Measurements from ENCODE around the gene TARM1.
"Not testable (repeated sequence)": the region's sequence is repeated elsewhere in the genome, so short reads cannot be mapped to it uniquely, and the experiment has no call there.

Gene TARM1

DNA sequence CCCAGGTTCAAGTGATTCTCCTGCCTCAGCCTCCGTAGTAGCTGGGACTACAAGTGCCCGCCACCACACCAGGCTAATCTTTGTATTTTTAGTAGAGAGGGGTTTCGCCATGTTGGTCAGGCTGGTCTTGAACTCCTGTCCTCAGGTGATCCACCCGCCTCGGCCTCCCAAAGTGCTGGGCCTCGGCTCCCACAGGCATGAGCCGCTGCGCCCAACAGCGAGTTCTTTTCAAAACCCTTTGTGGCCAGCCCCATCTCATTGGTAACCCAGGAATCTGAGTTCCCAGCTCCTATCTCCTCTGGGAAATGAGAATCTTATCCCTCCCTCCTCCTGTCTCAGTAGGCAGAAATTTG lies 18.7 kb upstream of the TARM1 start:
- not testable (repeated sequence) for DNase-seq (ENCODE audit: low read depth in 2 of 2, low spot score in 1 of 2)

GRCh38 chr19:54099190-54099902 lies 18.2 kb upstream of the TARM1 start:
- DNase-seq (ENCODE audit: low read depth in 2 of 2, low spot score in 1 of 2): no peak

GRCh38 chr19:54096617-54097106 lies 15.5 kb upstream of the TARM1 start:
- DNase-seq (ENCODE audit: low read depth in 2 of 2, low spot score in 1 of 2): no peak

DNA sequence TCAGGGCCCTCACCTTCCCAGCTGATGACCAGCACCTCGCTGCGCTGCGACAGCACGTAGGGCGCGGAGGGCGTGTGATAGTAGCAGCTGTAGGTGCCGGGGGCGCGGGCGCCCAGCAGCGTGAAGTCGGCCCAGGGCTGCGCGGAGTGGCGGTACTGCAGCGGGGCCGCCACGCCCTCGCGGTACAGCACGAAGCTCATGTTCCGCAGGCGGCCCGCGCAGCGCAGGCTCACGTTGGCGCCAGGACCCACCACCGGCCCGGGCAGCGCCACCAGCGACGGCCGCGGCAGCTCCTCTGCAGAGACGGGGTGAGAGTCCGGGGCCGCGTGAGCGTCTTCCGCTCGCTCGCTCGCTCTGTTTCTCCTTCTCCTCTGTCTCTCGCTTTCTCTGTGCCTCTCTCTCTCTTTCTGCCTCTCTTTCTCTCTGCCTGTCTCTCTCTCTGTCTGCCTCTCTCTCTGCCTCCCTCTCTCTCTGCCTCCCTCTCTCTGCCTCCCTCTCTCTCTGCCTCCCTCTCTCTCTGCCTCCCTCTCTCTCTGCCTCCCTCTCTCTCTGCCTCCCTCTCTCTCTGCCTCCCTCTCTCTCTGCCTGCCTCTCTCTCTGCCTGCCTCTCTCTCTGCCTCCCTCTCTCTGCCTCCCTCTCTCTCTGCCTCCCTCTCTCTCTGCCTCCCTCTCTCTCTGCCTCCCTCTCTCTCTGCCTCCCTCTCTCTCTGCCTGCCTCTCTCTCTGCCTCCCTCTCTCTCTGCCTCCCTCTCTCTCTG lies 14.9 kb upstream of the TARM1 start:
- DNase-seq (ENCODE audit: low read depth in 2 of 2, low spot score in 1 of 2): not testable (repeated sequence)

DNA sequence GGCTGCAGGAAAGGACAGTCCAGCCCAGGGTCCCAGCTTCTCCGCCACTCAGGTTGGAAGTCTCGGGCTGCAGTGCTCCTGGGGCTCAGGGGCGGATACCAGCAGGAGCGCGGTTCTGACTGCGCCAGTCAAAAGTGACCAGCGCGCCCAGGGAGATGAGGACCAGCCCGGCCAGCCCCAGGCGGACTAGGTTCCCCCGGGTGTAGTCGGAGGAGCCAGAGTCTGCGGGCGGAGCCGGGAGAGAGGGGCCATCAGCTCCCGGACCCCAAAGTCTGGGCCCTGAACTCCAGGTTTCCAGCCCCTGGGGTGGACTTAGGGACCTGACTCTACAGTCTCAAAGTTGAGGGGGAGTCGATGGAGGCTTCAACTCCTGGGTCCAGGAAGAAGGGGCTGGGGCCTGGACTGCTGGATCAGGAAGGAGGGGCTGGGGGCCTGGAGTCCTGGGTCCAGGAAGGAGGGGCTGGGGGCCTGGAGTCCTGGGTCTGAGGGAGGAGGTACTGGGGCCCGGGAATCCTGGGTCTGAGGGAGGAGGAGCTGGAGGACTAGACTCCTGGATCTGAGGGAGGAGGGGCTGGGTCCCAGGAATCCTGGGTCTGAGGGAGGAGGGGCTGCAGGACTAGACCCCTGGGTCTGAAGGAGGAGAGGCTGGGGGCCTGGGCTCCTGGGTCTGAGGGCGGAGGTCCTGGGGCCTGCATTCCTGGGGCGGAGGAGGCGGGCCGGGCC lies 14.1 kb upstream of the TARM1 start:
- no peak for DNase-seq (ENCODE audit: low read depth in 2 of 2, low spot score in 1 of 2)

- DNase-seq (ENCODE audit: low read depth in 2 of 2, low spot score in 1 of 2): no peak
Observed at GRCh38 chr19:54094426-54095000, 13.3 kb upstream of the TARM1 start.

- DNase-seq (ENCODE audit: low read depth in 2 of 2, low spot score in 1 of 2): no peak
Observed at GRCh38 chr19:54084410-54084809, 3.2 kb upstream of the TARM1 start.

GRCh38 chr19:54077334-54077733 lies 3.8 kb downstream of the TARM1 start:
- no peak for DNase-seq (ENCODE audit: low read depth in 2 of 2, low spot score in 1 of 2)

- no peak for DNase-seq (ENCODE audit: low read depth in 2 of 2, low spot score in 1 of 2)
Observed at GRCh38 chr19:54074851-54075250, 6.3 kb downstream of the TARM1 start.

DNA sequence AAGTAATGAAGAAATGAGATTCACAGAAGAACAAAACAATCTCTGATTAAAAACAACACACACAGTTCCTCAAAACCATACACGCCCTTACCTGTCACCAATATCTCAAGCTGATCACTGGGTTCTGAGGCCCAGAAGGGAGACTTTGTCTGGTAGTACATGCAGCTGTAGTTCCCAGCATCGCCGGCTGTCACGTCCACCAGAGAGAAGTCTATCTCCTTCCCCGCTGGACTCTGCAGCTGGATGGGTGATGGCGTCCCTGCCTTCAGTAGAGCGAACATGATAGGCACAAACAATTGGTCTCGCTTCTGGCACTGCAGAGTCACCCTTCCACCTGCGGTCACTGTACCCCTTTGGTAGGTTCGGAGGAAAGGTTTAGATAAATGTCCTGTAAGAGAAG lies 7.3 kb downstream of the TARM1 start:
- DNase-seq (ENCODE audit: low read depth in 2 of 2, low spot score in 1 of 2): no peak

DNA sequence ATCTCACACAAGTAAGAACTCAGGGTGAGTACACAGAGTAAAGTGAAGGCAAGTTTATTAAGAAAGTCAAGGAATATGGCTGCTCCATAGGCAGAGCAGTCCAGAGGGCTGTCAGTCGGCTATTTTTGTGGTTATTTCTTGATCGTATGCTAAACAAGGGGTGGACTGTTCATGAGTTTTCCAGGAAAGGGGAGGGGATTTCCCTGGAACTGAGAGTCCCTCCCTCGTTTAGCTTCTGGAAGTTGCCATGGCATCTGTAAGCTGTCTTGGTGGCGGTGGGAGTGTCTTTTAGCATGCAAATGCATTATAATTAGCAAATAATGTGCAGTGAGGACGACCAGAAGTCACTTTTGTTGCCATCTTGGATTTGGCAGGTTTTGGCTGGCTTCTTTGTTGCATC lies 11.7 kb downstream of the TARM1 start:
- no peak for DNase-seq (ENCODE audit: low read depth in 2 of 2, low spot score in 1 of 2)

- DNase-seq (ENCODE audit: low read depth in 2 of 2, low spot score in 1 of 2): no peak
Observed at GRCh38 chr19:54063350-54064116, 17.6 kb downstream of the TARM1 start, which contains the start of gene VSTM1. Gene VSTM1 (minus strand): TSS chr19:54063897. CDS start chr19:54063777, 120 bp downstream.

GRCh38 chr19:54062643-54063042 lies 18.5 kb downstream of the TARM1 start:
- no peak for DNase-seq (ENCODE audit: low read depth in 2 of 2, low spot score in 1 of 2)

GRCh38 chr19:54047616-54048015 lies 33.5 kb downstream of the TARM1 start:
- DNase-seq (ENCODE audit: low read depth in 2 of 2, low spot score in 1 of 2): no peak

DNA sequence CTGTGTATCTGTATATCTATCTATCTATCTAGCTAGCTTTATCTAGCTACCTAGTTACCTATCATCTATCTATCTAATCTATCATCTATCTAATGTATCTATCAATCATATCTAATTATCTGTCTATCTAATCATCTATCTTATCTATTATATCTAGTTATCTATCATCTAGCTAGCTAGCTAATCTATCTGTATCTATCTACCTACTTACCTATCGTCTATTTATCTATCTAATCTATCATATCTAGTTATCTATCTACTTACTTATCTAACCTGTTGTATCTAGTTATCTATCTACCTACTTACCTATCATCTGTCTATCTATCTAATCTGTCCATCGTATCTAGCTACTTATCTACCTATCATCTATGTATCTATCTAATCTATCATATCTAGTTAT lies 35.4 kb downstream of the TARM1 start:
- no peak for DNase-seq (ENCODE audit: low read depth in 2 of 2, low spot score in 1 of 2)

GRCh38 chr19:54042989-54043388 lies 38.2 kb downstream of the TARM1 start:
- DNase-seq (ENCODE audit: low read depth in 2 of 2, low spot score in 1 of 2): no peak

DNA sequence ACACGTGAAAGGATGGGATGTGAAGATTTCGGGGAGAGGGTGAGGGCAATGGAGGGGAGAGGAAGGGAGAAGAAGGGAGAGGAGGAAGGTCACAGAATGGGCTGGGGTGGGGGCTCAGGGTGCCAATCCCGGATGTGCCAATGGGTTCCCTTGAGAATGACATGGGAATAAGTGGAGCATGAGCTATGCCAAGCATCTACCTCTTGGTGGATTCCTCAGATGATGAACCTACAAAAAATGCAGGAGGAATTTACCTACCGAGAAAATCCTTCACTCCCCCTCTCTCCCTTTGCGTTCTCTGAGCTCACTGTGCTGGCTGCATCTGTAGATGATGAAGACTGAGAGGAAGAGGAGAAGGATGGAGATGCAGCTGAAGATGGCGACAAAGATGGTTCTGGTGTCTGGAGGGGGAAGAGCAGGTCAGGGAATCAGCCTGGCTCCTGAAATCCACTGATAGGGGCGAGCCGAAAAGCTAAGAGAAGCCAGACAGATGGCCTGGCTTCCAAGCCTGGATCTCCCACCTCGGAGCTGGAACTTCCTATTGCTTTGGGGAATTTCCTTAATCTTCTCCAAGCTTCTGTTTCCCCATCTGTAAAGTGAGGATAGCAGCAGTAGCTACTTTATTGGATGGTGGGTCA lies 39.1 kb downstream of the TARM1 start:
- DNase-seq (ENCODE audit: low read depth in 2 of 2, low spot score in 1 of 2): no peak

DNA sequence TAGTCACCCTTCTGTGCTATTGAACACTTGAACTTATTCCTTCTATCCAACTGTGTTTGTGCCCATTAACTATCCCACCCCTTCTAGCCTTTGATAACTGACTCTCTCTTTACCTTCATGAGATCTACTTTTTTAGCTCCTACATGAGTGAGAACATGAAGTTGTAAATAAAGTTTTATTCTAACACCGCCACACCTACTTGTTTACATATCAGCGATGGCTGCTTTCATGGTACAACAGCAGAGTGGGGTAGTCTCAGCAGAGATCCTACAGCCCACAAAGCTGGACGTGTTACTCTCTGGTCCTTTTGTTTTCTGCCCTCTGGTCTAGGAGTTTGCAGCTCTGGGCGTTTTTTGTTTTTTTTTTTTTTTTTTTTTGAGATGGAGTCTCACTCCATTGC lies 41.2 kb downstream of the TARM1 start:
- DNase-seq (ENCODE audit: low read depth in 2 of 2, low spot score in 1 of 2): no peak

DNA sequence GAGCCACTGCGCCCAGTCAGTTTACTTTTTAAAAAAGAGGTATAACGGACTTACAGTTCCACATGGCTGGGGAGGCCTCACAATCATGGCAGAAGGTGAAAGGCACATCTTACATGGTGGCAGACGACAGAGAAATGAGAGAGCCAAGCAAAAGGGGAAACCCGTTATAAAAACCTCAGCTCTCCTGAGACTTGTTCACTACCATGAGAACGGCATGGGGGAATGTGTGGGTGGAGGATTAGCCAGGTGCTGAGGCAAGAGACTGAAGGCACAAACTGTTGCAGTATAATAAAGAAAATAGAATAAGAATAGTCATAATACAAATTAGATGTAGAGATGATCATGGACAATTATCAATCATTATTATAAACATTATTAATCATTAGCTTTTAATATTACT lies 44.6 kb downstream of the TARM1 start:
- DNase-seq (ENCODE audit: low read depth in 2 of 2, low spot score in 1 of 2): not testable (repeated sequence)

Data from stimulated activated CD8-positive, alpha-beta memory T cell treated with anti-CD3 and anti-CD28 coated beads, Interleukin-4, amount 100 ng/mL, for 1 hour (primary cell).